Panc1 (cell line): ENCODE results near the gene VEZT.

Experiments used
- POLR2AphosphoS5 ChIP-seq: IDR thresholded peaks from 2 replicates; pipeline ENCODE4 v1.6.1; 2012; ENCODE audit warnings: mild to moderate bottlenecking, low read depth, low read length, moderate library complexity
- TF ChIP-seq, protein P1 (sequence below): fragments of 450-650 bp; IDR thresholded peaks from 2 replicates; pipeline ENCODE4 v1.5.1; 2017; ENCODE audit warnings: mild to moderate bottlenecking
- TF ChIP-seq, protein P2 (sequence below), 2 experiments: IDR thresholded peaks; 2 replicates each; pipeline ENCODE4 v1.6.1; 2011 to 2012; ENCODE audit warnings: low read depth in 2 of 2, control low read depth in 1 of 2, low read length in 1 of 2, mild to moderate bottlenecking in 1 of 2, moderate library complexity in 1 of 2; ENCODE audit not compliant: insufficient read depth in 1 of 2

DNA sequence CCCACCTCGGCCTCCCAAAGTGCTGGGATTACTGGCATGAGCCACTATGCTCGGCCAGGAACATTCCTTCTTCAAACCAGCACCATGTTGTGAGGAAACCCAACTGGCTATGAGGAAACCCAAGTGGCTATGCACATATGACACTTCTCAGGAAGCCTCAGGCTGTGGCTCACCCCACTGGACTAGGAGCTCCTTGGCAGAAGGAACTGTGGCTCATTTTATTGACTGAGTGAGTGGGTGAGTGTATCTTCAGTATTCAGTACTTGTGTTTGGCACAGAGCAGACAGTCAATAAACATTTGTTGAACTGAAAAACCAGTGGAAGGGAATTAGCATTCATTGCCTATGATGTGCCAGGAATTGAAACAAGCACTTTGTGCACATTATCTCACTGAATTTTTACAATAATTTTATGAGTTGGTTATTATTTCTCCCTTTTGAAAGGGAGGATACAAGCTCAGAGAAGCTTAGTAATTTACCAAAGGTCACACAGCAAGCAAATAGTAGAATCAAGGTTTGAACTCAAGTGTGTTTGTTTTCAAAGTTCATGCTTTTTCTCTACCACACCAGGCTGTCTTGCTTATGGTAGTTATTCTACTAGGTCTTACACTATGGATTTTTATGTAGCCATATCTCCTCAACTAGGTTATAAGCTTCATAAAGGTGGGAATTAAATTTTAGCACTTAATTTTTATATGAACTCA, 121.6 kb downstream of the VEZT start:
- no peak for TF ChIP-seq POLR2AphosphoS5
- TF ChIP-seq, protein P1, sequence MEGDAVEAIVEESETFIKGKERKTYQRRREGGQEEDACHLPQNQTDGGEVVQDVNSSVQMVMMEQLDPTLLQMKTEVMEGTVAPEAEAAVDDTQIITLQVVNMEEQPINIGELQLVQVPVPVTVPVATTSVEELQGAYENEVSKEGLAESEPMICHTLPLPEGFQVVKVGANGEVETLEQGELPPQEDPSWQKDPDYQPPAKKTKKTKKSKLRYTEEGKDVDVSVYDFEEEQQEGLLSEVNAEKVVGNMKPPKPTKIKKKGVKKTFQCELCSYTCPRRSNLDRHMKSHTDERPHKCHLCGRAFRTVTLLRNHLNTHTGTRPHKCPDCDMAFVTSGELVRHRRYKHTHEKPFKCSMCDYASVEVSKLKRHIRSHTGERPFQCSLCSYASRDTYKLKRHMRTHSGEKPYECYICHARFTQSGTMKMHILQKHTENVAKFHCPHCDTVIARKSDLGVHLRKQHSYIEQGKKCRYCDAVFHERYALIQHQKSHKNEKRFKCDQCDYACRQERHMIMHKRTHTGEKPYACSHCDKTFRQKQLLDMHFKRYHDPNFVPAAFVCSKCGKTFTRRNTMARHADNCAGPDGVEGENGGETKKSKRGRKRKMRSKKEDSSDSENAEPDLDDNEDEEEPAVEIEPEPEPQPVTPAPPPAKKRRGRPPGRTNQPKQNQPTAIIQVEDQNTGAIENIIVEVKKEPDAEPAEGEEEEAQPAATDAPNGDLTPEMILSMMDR: no peak
- TF ChIP-seq, protein P2, sequence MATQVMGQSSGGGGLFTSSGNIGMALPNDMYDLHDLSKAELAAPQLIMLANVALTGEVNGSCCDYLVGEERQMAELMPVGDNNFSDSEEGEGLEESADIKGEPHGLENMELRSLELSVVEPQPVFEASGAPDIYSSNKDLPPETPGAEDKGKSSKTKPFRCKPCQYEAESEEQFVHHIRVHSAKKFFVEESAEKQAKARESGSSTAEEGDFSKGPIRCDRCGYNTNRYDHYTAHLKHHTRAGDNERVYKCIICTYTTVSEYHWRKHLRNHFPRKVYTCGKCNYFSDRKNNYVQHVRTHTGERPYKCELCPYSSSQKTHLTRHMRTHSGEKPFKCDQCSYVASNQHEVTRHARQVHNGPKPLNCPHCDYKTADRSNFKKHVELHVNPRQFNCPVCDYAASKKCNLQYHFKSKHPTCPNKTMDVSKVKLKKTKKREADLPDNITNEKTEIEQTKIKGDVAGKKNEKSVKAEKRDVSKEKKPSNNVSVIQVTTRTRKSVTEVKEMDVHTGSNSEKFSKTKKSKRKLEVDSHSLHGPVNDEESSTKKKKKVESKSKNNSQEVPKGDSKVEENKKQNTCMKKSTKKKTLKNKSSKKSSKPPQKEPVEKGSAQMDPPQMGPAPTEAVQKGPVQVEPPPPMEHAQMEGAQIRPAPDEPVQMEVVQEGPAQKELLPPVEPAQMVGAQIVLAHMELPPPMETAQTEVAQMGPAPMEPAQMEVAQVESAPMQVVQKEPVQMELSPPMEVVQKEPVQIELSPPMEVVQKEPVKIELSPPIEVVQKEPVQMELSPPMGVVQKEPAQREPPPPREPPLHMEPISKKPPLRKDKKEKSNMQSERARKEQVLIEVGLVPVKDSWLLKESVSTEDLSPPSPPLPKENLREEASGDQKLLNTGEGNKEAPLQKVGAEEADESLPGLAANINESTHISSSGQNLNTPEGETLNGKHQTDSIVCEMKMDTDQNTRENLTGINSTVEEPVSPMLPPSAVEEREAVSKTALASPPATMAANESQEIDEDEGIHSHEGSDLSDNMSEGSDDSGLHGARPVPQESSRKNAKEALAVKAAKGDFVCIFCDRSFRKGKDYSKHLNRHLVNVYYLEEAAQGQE (IDR thresholded peaks at IDR 0.05; ENCODE audit: insufficient read depth in 1 of 2, low read depth in 2 of 2, low read length in 1 of 2): no peak
